ENCODE results near the gene ZNF524.
"Not testable (repeated sequence)": the region's sequence is repeated elsewhere in the genome, so short reads cannot be mapped to it uniquely, and the experiment has no call there.

ZNF524 gene

GRCh38 chr19:55566823-55567222, 33.3 kb upstream of the ZNF524 start:
- Histone ChIP-seq H3K36me3 (no peaks in the 10 kb centered on the region), H3K4me1 (peaks cover 9% of the 10 kb centered on the region; the same call in 1 of the 2 replicates), H3K9ac (no peak overlapping the region), H3K9me3 (no peaks in the 10 kb centered on the region), H3K27me3 (no peaks in the 10 kb centered on the region), H4K20me1 (no peaks in the 10 kb centered on the region), H3K27ac (no peak overlapping the region), H3K4me2 (no peak overlapping the region), H3K4me3 (no peak overlapping the region)
- TF ChIP-seq Cebpa-rat (IDR thresholded peaks at IDR 0.05) = no peak

- H3K36me3 ChIP-seq = no peaks in the 10 kb centered on the region
- no peak overlapping the region for H3K4me2 ChIP-seq
- H3K27ac ChIP-seq = no peak overlapping the region
- H4K20me1 ChIP-seq = no peaks in the 10 kb centered on the region
- H3K27me3 ChIP-seq = no peaks in the 10 kb centered on the region
- no peaks in the 10 kb centered on the region for H3K9me3 ChIP-seq
- no peak overlapping the region for H3K4me3 ChIP-seq
- TF ChIP-seq Cebpa-rat (IDR thresholded peaks at IDR 0.05) = no peak
- H3K4me1 ChIP-seq = peaks cover 9% of the 10 kb centered on the region; the same call in 1 of the 2 replicates
- no peak overlapping the region for H3K9ac ChIP-seq
Observed at GRCh38 chr19:55567708-55568328, 32.3 kb upstream of the ZNF524 start.

GRCh38 chr19:55569477-55569876, 30.6 kb upstream of the ZNF524 start:
- not testable (repeated sequence) for H3K9ac ChIP-seq, H3K27ac ChIP-seq, H3K36me3 ChIP-seq, H4K20me1 ChIP-seq, H3K4me3 ChIP-seq, H3K4me2 ChIP-seq, H3K4me1 ChIP-seq, H3K27me3 ChIP-seq, H3K9me3 ChIP-seq

GRCh38 chr19:55573929-55574328, 26.2 kb upstream of the ZNF524 start:
- H3K9ac ChIP-seq, H3K27ac ChIP-seq, H3K4me2 ChIP-seq, H3K27me3 ChIP-seq, H3K4me1 ChIP-seq, H4K20me1 ChIP-seq, H3K4me3 ChIP-seq, H3K9me3 ChIP-seq: not testable (repeated sequence)
- H3K36me3 ChIP-seq = peaks cover 32% of the 10 kb centered on the region

- no peak overlapping the region for H3K4me3 ChIP-seq
- H3K36me3 ChIP-seq = peaks cover 37% of the 10 kb centered on the region
- no peaks in the 10 kb centered on the region for H3K9me3 ChIP-seq
- no peaks in the 10 kb centered on the region for H3K27me3 ChIP-seq
- H3K4me2 ChIP-seq = no peak overlapping the region
- peaks cover 15% of the 10 kb centered on the region for H4K20me1 ChIP-seq
- H3K27ac ChIP-seq = no peak overlapping the region
- no peak for TF ChIP-seq Cebpa-rat (IDR thresholded peaks at IDR 0.05)
- H3K9ac ChIP-seq = no peak overlapping the region
- H3K4me1 ChIP-seq = peaks cover 20% of the 10 kb centered on the region
Observed at GRCh38 chr19:55576746-55577145, 23.3 kb upstream of the ZNF524 start.

GRCh38 chr19:55578031-55578760, 21.9 kb upstream of the ZNF524 start:
- no peak for TF ChIP-seq Cebpa-rat (IDR thresholded peaks at IDR 0.05)
- Histone ChIP-seq H3K4me1 (peaks cover 23% of the 10 kb centered on the region), H3K4me2 (no peak overlapping the region), H3K27ac (no peak overlapping the region), H4K20me1 (peaks cover 15% of the 10 kb centered on the region), H3K9me3 (no peaks in the 10 kb centered on the region), H3K4me3 (no peak overlapping the region), H3K36me3 (peaks cover 37% of the 10 kb centered on the region), H3K9ac (no peak overlapping the region), H3K27me3 (no peaks in the 10 kb centered on the region)

GRCh38 chr19:55578761-55579747, 21.0 kb upstream of the ZNF524 start:
- Histone ChIP-seq H4K20me1 (peaks cover 15% of the 10 kb centered on the region), H3K9me3 (no peaks in the 10 kb centered on the region), H3K27me3 (no peaks in the 10 kb centered on the region), H3K4me2 (peak overlapping the region; percentile 94), H3K4me1 (peaks cover 23% of the 10 kb centered on the region), H3K36me3 (peaks cover 37% of the 10 kb centered on the region), H3K9ac (peak overlapping the region; percentile 85), H3K27ac (peak overlapping the region; percentile 85), H3K4me3 (peak overlapping the region; percentile 80)
- no peak for TF ChIP-seq Cebpa-rat (IDR thresholded peaks at IDR 0.05)

GRCh38 chr19:55579766-55580621, 20.1 kb upstream of the ZNF524 start:
- Histone ChIP-seq H3K9me3 (no peaks in the 10 kb centered on the region), H4K20me1 (peaks cover 15% of the 10 kb centered on the region), H3K4me2 (peak overlapping the region; percentile 94), H3K27ac (peak overlapping the region; percentile 85), H3K27me3 (no peaks in the 10 kb centered on the region), H3K4me3 (peak overlapping the region; percentile 80), H3K9ac (peak overlapping the region; percentile 85), H3K4me1 (peaks cover 30% of the 10 kb centered on the region), H3K36me3 (peaks cover 37% of the 10 kb centered on the region)
- TF ChIP-seq Cebpa-rat (IDR thresholded peaks at IDR 0.05) = no peak

- H3K4me2 ChIP-seq = peak within 1 kb of the TSS; percentile 94
- peak within 1 kb of the TSS; percentile 85 for H3K9ac ChIP-seq
- peaks cover 15% of the 10 kb centered on the region for H4K20me1 ChIP-seq
- peak within 1 kb of the TSS; percentile 80 for H3K4me3 ChIP-seq
- H3K27me3 ChIP-seq = no peaks in the 10 kb centered on the region
- H3K9me3 ChIP-seq = no peaks in the 10 kb centered on the region
- H3K36me3 ChIP-seq = peaks cover 37% of the 10 kb centered on the region
- TF ChIP-seq Cebpa-rat (IDR thresholded peaks at IDR 0.05) = no peak
- H3K27ac ChIP-seq = peak within 1 kb of the TSS; percentile 85
- peaks cover 35% of the 10 kb centered on the region for H3K4me1 ChIP-seq
Observed at GRCh38 chr19:55580628-55581144, 19.4 kb upstream of the ZNF524 start, which contains the start of gene ZNF579. Gene ZNF579 (minus strand): TSS chr19:55580848. CDS start chr19:55579639, 1,209 bp downstream.
